ENCODE data around the gene FAM234B.

Gene FAM234B

DNA sequence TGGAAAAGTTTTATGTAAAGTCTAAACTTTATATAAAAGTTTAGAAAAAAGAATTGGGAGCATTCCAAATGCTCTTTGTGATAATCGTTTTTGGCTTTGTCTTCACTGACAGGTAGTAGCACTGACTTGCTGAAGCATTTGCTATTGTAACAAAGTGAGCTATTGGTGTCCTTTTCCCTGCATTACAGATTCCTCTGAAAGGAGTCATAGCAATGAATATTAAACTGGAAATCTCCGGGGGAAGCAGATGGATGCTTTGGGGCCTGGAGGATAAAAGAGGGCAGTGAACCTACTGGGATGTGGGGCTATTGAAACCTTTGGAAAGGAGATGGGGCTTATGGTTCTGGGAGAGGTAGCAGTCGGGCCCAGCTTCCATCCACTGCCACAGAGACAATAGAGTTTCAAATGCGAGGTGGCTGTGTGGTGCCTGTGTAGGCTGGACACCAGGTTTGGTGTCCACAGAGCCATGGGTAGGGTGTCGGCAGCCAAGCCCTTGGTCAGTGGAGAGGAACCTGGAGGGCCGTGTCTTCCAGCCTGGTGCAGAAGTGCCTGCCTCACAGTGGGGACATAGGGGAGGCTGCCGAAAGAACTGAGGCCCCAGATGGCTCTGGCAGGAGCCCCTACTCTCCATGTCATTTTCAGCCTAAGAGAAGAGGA, 49.1 kb downstream of the FAM234B start:
- DNase-seq, result no peak

DNA sequence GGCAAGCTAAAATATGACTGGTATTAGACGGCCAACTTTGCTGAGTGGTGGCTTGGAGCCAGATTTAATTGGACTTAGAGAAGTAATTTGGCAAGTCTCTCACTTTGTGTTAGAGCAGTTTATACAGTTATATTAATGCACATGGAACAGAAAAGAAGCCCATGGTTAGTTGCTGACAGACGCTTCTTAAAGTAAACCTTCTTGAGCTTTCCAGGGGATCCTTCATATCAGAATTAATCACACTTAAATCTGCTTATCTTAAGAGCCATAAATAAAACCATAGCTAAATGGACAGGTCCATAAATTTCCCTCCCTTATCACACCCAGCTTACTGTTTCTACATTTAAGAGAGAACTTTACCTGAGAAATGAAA, 49.7 kb downstream of the FAM234B start:
- DNase-seq, result no peak

DNA sequence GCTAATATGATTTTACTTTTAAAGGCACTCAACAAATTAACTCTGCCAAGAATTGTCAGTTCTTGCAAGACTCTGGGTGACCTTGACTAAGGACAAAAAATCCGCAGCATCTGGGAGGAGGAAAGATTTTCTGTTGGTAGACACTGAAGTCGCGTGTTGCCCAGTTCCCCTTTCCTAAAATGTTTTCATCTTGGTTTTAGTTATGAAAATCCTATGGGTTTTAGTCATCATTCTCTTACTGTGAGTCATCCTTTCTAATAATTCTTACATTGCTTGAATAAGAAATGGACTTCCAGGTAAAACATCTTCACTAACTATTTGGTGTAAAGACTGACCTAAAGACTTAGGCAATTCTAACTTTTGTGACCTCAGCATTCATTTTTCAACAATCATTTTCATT, 50.2 kb downstream of the FAM234B start:
- no peak for DNase-seq

DNA sequence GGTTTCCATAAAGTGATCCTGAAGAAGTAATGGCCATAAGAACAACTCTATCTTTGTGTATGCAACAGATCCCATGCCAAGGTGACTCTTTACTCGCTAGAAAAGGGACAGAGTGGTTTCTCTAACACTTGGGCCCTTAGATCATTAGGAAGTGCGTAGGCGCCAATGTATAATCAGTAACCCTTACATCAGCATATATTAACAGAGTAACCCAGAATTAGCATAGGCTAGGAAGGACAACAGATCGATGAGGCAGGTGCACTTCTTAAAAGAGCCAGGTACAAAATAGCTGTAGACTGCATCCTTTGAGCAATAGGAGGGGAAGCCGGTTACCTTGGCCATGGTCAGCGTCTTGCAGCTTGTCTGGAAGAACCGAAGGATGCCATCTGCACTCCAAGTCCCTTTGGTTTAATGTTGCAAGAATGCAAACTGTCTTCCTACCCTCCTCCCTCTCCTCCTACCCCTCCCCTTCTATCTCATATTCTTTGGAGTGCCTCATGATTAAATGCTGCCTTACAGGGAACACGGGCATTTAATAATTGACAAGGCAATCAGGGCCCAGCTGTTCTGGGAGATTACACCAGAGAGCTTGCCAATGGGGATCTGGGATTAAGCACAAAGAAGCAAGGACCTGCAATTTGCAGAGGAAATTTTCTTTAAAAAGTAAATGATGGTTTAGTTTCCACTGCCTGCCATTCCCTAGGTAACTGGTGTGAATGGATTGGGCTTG, 51.2 kb downstream of the FAM234B start:
- no peak for DNase-seq

DNA sequence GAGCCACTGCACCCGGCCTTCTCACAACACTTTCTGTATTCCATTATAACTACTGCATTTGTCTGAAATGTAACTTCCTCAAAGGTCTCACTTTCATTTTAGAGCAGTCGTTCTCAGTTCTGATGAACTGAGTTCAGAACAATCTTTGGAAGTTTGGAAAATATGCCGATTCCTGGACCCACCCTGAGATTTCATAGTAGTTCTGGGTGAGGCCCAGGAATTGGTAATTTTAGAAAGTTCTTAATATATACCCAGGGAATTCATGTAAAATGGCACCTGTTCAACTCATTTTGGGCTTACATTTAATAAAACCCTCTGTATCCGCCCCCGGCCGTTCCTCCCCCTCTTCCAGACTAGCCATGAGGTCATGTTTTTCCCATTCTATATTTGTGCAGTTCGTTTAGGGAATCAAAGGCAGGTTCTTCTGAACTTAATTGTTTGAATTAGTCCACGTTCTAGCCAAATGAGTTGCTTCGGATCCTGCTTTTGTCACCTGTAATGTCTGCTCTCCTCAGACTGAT, 53.4 kb downstream of the FAM234B start:
- DNase-seq, result no peak

DNA sequence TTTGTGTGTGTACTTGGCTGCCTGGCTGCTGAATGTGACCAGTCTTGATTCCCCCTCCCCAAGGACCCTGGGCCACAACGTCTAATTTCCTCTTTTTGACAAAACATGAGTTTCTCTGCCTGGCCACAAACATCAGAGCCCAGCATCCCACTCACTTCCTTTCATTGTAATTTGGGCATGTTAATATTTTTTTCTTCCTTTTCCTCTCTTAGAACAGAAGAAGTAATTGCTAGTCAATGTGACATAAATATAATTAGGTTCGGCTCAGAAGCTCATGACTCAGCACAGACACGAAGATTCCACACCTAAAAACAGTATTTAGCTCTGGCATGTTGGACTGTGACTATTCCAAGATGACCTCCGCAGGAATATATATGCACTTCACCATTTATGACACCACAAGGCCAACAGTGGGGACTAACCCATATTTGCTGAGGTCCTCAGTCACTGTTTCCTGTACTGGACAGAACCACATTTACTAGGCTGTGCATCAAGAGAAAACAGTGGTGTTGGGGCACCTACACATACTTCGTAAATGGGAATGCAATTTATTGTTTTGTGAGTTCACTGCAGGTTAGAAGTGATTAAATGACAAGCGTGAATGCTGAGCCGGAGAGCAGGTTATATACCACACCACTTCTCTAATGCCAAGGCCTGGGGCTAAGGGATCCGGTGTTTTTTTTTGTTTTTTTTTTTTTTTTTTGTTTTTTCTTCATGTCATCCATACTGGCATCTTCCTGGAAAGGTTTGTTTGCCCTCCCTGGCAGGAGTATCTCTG, 55.1 kb downstream of the FAM234B start:
- no peak for DNase-seq

DNA sequence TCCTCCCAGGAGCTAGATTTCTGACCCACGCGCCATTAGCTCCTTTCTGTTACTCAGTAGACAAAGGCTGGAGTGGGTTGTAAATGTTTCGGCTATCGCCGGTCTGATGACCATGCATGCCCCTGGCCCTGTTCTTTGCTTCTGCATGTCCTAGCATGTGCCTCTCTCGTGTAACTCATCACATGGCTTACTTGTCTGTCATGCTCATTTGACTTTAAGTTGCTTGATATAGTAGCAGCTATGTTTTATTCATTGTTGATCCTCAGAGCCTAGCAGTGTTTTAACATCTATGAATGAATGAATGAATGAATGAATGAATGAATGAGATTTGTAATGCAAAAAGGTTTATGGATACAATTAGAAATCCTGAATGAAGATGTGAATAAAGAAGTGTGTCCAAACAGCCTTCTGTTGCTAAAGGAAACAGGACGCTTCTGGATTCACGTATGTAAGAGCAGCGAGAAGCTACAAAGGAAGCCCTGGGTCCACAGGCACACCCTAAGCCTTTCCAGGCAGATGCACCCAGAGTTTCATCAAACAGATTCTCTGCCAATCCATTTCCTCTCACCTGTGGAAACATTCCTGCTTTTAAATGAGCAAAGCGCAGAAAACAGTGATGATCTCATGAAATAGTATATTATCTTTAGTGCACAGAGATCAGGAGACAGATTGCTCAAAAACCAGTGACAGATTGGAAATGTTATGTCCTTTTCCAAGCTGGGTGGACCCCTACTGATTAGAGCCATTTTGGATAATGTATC, 55.8 kb downstream of the FAM234B start:
- DNase-seq, result peak in 1 of 2 experiments; percentile 32

DNA sequence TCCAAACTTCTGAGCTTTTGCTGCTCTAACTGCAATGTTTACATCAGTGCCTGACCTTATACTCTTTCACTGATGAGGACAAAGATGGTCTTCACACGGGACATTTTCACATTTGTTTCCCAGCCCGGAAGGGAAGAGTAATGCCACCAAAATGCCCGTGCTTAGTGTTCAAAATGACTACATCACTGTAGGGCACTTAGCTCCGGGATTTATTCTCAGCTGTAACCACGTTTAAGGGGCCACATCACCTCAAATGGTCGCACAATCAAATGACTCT, 56.4 kb downstream of the FAM234B start:
- no peak for DNase-seq

DNA sequence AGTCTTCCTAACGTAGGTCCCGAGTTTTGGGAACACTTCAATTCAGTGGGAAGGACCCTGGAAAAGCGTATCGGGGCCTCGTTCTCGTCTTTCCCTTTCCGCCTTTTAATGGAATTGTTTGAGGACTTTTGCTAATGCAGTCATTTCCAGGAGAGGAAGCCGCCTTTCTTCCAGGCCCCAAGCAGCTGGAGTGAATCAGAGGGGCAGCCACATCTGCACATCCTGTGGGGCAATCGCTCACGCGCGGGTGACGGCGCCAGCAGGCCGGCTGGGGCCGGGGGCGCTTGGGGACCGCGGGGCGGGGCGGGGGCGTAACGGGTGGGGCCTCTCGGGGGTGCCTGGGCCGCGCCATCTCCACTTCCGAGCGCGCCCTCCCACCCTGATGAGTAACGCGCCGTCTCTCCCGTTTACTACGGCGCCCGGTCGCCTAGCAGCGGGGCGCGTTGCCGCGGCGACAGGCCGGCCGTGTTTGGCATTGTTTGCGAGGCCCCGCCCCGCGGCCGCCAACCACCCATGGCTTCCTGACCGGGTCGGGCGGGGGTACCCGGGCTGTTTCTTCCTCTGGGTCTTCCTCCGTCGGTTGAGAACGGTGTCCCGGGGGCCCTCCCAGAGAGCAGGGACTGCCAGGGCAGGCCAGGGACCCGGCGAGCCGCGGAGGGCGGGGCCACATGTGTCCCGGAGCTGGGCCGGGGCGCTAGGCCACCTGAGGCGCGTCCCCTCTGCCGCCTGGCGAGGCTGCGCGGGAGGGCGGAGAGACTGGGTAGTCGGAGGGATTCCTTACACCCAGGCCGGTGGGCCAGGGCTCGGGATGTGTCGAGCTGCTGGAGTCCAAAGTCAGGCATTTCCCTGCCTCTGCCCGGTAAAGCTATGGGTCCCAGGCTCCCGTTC, 56.9 kb downstream of the FAM234B start:
- DNase-seq, result peak; percentile 53 to 79

DNA sequence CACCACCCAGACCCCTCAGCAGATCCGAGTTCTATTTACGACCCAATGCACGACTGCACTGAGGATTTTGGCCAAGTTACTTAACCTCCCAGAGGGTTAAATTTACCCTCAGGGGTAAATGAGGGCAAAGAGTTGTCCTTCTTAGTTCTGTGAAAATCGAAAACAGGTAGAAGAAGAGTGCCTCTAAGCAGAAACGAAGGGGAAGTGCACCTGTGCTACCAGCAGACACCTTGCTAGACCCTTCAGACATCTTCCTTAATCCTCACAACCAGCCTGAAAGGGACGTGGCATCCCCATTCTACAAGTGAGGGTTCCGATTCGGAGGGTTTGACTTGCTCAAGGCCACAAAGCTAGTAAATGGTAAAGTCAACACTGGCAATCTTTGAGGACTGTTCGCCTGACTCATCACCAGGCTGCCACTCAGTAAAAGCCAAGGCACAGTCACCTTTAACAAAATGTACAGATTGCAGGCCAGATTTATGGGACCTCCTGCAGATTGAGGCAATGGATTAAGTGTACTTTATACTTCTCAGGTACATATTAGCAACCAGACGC, 57.7 kb downstream of the FAM234B start:
- DNase-seq, result peak; percentile 47 to 78

DNA sequence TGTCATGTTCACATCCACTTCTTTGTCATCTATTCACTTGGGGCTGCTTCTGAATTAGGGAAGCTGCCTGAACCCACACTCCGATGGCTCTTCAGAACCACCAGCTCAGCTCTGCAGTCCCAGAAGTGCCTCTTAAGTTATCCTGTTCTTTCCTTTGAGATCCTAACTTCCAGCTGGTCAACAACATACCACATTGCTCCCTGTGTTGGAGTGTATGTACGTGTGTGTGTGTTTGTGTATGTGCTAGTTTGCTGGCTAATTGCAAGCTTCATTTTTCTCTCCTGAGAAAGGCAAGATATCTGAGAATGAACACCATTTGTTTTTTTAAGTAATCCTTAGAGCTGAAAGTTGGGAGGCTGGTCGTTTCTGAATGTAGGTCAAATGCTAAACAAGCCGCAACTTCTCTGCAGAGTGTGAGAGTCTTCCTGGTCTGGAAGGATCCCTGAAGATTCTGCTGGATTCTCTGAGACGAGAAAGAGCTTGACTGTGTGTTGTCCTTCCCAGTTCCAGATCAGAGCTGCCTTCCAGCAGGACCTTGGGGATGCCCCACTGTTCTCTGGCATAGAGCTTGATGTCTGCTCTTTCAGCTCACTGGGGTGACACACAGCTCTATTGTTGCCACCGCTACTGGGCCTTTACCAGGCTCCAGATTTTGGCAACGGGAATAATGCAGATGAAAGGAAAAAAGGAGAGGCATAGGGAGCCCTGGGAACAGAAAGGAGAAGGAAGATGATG, 58.4 kb downstream of the FAM234B start:
- DNase-seq, result peak in 1 of 2 experiments; percentile 48

DNA sequence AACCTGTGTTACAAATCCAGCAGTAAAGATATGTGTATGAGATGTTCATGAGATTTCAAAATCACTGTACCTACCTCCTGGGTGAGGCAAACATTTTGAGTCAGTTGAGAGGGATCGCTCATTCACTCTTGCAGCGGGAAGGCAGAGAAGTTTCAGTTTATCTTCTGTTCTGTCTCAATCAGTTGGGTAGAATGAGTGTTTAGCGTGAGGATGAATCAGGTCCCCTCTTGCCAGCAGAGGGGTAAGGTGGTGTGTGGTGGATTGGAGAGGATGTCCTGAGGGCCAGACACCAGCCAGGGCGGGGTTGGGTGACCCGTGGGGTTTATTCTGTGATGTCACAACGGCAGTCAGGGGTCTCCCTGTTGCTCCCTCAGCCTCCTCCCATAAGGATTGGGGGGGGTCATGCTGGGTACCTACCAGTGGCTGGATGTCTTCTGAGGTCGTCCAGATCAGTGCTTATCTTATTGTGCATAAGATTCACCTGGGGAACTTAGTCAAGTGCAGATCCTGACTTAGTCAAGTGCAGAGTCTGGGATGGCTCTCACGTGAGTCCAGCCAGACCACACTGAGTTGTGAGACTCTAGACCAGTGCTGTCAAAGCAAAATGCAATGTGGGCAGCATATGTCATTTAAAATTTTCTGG, 59.3 kb downstream of the FAM234B start, which contains the start of gene GSG1:
Gene GSG1, minus strand, starts transcription at position 277 of the 643 bp plus-strand sequence. Its CDS starts 155 bp downstream, at position 122.
- DNase-seq, result no peak

DNA sequence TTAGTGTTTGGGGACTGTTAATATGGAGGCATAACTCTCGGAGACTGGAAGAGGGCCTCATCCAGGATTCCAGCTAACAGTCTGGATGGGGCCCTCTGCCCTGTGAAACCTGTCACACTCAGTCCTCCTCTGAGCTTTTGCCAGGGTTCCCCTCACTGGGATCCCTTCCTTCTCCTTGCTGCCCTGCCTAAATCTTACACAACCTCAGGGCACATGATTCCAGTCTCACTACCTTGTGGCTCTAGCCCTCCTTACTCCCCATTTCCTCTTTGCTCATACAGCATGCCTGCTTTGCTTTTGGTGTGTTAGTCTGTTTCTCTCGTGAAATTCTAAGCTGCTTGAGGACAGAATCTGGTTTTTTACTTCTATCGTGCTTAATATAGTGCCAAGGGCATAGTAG, 60.2 kb downstream of the FAM234B start:
- DNase-seq, result no peak

DNA sequence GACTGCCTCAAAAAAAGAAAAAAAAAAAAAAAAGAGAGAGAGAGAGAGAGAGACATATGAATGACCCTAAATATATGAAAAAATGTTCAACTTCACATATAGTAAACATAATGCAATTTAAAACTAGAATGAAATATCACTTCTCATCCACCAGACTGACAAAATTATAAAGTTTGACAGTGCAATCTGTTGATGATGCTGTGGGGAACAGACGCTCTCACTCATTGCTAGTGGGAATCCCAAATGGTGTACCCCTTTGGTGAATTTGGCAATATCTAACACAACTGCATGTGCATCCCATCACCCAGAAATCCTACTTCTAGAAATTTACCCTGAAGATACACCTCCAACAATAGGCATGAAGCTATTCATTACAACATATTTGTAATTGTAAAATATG, 61.6 kb downstream of the FAM234B start:
- DNase-seq, result no peak

DNA sequence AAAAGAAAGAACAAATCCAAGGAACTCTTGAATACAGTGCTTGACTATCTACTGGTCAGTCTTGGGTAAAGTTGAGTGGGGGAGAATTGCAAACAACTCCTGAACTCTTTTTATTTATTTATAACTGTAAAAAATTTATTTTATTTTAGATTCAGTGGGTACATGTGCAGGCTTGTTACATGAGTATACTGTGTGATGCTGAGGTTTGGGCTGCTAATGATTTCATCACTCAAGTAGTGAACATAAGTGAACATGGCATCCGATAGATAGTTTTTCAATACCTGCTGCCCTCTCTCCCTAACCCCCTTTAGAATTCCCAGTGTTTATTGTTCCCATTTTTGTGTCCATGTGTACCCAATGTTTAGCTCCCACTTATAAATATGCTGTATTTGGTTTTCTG, 62.5 kb downstream of the FAM234B start:
- no peak for DNase-seq

DNA sequence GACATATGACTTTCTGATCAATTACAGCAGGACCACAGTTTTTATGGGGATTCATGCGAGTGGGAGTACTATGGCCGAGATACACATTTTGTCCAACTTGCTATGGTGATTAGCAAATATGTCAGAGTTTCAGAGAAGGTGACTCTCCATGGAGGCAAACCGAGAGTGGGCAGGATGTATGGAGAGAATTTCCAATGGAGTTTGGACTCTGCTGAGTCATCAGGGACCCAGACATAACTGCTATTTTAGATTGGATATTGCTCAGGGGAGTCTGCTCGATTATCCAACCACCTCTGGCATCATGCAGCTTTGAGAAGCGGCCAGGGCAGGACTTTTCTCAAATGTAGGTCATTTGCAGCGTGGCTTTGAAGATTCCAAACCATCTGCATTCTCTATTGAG, 68.8 kb downstream of the FAM234B start:
- DNase-seq, result no peak

DNA sequence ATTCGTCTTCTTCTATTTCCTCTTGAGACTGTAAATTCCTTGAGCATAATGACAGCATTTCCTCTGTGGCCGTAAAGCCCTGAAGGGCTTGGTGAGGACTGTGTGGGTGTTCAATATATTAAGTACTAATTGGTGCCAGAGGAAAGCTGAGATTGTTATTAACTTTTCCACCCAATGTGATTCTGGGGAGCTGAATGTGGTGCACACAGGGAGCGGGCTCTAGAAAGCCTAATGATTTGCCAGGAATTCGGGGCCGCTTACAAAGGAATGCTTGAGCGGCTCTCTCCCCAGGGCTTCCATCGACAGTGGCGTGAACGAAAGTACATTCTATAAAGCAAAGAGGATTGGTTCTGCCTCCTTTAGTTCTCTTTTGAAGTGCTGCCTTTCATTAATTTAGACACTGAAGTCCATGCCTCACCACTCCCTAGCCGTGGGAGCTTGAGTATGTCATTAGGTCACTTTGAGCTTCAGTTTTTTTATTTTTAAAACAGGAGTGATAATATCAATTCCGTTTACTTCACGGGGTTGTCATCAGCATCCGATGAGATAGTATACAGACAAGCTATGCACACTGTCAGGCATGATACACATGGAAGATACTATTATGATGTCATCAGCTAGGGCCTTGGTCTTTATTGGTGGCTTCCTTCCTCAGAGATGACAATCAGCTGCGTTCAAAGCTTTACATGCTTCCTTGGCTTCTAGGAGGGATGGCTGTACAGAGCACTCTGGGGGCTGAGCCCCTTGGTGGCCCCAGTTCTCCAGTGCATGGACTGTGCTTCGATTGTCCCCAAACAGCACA, 70.3 kb downstream of the FAM234B start:
- no peak for DNase-seq

DNA sequence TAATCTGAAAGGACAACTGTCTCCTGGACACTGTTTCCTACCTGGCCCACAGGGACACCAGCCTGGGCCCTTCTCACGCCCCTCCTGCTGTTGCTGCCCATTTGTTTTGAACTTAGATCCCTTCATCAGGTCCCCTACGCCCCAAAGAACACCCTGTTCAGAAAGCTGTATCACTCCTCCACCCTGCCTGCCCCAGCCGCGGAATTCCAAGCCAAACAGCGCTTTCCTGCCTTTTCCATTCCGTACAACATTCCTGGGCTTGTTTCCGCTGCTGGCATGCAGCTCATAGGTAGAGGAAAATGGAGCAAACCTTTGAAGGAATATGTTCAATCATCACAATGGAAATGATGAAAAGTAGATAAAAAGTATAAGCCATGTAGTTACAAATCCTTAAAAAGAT, 72.1 kb downstream of the FAM234B start:
- DNase-seq, result no peak

DNA sequence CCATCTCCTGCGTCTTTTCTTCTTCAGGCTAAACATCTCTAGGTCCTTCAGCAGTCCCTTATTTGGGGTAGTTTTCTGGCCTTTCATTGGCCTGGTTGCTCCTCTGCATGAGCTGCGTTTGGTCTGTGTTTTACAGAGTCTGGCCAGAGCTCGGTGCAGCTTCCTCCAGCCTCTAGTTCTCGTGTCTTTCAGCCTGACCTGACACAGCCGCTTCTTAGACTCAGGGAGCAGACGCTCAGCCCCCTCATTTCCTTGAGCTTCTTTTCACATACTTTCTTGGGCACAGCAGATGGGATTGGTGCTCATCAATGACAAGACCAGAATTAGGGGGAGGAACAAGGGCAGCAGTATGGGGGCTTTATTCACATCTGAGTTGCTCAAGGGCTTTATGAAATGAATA, 72.8 kb downstream of the FAM234B start:
- DNase-seq, result no peak

DNA sequence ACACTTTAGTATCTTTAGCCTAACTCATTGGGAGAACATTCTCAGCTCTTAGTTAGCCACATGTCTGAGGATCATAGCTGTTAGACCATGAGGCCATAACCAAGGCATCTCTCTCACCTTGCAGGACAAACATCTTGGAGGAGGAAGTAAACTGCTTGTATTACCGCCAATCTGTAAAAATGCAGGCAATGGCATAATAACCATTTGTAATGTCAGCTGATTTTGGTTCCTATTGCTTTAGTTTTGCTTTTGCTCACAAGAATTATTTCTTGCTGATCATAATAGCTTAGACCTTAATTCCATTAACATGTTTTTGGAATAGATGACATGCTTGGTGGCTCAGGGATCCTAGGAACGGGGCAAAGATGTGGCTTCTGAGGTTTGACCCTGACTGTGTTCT, 75.6 kb downstream of the FAM234B start:
- no peak for DNase-seq

All from NCI-H187 (cell line).